Right lobe of liver (tissue), 4 donors: ENCODE results near the gene EPHB1.

Experiments
- CTCF ChIP-seq, 4 donors: fragments of 200-600 bp in 3 of 4; fragments of 450-650 bp in 1 of 4; IDR thresholded peaks; one replicate each; pipeline versions ENCODE4 v1.5.1 to v1.8.0; 2016 to 2022; ENCODE audit warnings: antibody characterized with exemption in 4 of 4, mild to moderate bottlenecking in 2 of 4
- POLR2A ChIP-seq: fragments of 450-650 bp; IDR thresholded peaks from one replicate; pipeline ENCODE4 v1.6.1; 2017; ENCODE audit warnings: antibody characterized with exemption, mild to moderate bottlenecking
- donor health status: DM: no; HTN: no; CAD: no.
- donor health status: DM: no; HTN: no; CAD: no.
- donor health status: DM: no; HTN: yes; CAD: no.

DNA sequence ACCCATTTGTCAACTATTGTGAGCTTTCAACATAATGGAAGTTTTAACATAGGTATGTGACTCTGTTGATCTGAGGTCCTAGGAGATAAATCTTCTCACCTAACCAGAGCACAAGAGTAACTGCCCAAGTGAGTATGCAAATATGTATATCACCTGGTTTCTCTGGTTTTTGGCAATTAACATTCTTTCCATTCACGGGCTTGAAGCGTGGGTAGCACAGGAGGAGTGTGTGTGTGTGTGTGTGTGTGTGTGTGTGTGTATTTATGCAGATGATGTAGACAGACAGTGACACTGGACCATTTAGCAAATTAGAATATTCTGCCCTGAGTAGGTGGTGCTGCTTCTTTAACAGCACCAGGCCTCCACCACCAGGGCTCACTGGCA, 15.0 kb downstream of the EPHB1 start:
- TF ChIP-seq CTCF (IDR thresholded peaks at IDR 0.05) (no peak), POLR2A (no peak)
